NCI-H510A (cell line): Measurements from ENCODE around the gene SEMA5A.
"Not testable (repeated sequence)": the region's sequence is repeated elsewhere in the genome, so short reads cannot be mapped to it uniquely, and the experiment has no call there.

ENCODE experiments used
- DNase-seq: peaks from one replicate; lab custom pipeline; 2025; lab: John Stamatoyannopoulos, UW

Gene SEMA5A

DNA sequence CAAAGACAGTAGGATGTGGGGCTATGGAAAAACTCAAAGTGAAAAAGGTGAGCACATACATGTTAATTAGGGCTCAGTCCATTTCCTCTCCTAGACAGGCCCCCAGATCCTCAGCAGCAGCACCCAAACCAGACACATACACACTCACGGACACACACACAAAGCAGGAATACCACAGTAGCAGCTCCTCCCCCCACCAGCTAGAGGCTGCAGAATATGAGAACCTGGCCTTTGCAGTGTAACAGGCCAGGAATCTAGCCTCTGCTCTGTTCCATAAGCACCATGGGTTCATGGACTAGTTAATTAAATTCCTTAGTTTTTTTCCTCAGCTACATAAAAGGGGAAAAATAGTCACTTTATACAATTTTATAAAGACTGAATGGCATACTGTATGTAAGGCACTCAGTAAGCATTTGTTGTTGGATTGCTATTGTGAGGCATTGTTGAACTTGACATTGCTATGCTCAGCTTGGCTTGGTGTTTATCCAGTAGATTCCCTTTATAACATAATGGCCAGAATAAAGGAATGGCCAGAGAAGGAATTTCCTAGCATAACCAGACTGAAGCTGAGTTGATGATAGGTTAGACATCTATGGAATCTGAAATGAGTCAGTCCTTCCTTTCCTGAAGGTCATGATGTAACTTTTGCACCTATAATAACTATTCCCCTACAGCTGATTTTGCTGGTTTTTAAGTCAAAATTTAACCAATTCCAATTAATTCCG lies 186.8 kb downstream of the SEMA5A start:
- DNase-seq = no peak

DNA sequence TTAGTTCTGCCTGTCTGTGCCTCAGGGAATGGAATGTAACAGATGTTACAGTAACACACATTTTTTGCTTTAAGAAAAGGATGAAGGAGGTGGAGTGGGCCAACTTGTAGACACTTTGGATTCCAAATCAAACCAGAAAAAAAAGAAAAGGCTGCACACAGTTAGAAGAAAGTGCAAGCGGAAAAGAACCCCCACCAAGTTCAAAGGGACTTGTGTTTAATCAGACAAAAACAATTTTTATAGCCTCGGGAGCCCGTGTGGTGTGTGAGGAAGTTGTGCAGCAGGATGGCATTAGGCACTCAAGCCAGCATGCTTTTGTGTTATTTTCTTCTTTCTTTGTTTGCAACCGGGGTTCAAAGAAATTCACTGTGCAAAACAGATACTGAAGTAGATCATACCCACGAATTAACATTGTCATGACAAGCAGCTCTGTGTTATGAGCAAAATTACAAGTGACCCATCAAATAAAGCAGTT lies 189.5 kb downstream of the SEMA5A start:
- DNase-seq = no peak

DNA sequence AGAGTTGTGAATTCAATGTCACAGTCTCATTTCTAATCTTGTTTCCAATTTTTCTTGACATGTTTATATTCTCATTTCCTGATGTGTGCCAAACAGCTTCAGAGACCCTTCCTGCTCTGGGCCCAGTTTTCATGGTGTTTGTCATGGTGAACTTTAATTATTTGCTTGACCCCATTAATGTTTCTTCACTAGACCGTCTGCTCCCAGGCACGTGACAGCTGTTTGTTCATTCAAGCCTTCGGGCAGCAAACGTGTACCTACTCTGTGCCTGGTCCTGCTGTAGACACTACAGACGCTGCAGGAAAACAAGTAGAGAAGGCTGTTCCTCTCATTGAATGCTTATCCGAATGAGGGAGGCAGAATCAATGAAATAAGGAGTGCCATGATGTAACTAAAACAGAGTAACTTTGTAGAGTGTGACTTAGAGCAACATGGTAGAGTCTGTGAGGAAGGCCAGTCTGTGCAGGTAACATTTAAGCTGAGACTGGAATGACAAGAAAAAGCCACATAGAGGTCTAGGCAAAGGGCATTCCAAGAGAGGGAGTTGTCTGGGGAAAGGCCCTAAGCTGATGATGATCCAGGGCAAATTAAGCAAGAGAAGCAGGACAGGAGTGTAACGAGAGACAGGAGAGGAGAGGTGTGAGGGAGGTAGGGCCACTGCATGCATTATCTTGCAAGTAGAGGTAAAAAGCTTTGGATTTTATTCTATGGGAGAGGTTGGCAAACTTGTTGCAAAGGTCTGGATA lies 191.4 kb downstream of the SEMA5A start:
- no peak for DNase-seq

DNA sequence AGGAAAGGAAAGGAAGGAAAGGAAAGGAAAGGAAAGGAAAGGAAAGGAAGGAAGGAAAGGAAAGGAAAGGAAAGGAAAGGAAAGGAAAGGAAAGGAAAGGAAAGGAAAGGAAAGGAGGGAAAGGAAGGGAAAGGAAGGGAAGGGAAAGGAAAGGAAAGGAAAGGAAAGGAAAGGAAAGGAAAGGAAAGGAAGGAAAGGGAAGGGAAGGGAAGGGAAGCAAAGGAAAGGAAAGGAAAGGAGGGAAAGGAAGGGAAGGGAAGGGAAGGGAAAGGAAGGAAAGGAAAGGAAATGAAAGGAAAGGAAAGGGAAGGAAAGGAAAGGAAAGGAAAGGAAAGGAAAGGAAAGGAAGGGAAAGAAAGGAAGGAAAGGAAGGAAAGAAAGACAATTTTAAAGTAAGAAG lies 192.8 kb downstream of the SEMA5A start:
- DNase-seq = not testable (repeated sequence)

DNA sequence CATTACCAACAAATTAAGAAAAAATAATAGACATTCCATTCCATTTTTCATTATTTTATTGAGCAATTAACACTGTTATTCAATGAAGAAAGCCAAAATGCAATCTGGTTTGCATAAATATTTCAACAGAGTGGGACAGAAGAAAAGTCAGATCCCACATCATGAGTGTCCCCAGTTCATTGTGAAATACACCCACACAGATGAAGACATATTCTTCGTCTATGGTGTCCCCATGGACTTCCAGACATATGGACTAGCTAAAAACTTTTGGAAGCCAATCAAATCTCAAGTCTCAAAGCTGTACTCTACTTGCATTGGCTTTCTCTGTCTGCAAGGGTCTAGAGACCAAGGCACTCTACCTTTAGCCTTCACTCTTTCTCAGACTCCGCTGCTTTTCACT lies 194.3 kb downstream of the SEMA5A start:
- DNase-seq = no peak

DNA sequence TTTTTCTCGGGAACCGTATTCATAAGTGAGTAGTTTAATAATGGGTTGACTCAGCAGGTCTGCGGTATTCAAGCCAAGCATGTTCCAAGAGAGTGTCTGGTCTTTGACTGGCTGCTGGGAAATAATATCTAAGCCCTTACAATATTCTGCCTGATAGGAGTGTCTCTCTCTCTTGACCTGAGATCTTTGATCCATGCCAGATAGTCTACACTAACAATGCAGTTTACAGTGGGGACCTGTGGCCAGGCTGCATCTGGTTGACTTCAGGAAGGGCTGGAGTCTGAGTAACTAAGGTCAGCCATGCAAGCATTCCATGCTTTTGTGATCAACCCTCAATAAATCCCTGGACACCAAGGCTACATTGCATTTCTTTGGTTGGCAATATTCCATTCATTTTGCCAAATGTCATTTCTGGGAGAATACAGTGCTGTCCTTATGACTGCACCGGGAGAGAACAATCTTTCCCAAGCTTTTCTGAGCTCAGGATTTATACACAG lies 195.5 kb downstream of the SEMA5A start:
- no peak for DNase-seq

DNA sequence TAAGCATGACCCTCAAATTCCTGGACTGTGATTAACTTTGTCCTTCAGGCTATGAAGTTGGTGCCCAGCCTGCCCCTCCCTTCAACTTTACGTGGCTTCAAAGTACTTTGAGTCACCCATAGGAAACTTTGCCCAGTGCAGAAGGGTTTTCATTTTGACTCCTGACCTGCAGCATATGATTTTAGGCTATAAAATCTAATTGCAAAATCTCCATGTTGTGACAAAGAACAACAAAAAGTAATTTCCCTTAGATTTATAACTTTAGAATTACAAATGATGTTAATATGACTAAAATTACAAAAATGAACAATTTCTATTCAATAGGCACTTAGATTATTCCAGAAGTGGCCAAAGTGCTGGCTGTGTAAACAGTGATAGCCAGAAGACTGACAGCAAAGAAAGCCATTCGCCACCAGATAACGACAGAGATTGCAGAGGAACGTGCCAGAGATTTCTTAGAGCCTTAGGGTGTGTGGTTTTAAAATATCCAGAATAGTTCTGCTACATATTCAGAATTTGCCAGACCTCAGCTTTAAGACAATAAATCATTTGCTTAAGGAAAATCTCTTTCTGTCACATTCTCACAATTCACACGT lies 197.4 kb downstream of the SEMA5A start:
- no peak for DNase-seq

DNA sequence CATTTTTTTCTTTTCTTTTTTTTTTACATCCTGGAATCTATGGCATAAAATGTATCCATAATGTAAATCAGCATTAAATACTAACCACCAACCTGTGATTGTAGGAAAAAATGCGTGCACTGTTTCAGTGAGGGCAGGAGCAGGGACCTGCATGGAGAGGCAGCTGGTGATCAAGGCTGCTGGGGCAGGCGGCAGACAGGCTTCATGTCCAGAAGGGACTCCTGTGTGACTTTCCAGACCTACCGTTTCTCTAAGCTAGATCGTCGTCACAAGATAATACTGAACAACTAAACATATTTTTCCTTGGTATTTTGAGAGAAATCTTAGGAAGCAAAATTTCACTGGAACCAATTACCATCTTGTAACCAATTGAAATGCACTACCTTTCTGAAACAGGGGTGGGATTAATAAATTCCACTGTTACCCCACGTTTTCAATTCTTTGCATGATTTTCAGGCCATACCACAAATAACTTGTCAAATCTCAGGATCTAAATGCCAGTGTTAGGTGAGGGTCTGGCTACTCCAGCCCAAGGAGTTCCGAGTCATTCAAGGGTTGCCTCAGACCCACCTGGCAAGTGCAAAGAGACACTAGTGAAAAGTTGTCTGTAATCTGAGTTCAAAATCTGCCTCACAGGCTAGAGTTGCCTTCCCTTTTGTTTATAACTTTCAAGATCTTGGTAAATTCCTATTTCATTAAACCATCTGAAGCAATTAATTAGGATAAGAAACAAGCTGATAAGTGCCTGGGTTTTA lies 198.2 kb downstream of the SEMA5A start:
- no peak for DNase-seq

DNA sequence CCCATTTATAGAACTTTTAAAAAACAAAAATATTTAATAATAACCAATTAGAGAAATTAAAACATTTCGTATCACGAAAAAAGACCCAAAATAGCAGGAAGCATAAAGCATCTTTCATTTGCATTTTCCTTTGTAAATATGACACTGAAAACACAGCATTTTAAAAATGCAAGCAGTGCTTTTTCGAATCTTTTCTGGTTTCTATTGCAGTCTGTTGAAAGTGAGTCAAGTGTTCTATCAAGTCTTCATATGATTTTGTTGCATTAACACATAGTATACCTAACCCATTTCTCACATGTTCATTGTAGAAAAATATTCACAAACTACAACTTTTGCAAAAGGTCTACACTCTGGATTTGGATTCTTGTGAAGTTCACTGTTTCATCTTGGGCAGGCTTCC lies 198.8 kb downstream of the SEMA5A start:
- no peak for DNase-seq

DNA sequence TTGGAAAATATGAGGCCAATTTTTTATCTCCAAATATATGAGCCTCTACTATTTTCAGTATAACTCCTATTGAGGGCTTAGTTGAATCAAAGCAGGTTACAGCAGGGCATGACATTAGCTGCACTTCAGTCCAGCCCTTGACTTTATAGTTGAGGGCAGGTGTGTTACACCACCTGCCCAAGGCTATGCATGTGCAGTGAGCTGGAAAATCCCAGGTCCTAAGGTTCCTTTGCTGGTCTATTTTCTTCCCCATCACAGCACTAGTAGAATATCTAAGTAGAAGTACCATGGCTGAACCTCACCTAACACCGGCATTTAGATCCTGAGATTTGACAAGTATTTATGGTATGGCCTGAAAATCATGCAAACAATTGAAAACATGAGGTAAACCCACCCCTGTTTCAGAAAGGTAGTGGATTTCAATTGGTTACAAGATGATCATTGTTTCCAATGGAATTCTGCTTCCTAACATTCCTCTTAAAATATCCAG lies 201.1 kb downstream of the SEMA5A start:
- peak; percentile 82 for DNase-seq

DNA sequence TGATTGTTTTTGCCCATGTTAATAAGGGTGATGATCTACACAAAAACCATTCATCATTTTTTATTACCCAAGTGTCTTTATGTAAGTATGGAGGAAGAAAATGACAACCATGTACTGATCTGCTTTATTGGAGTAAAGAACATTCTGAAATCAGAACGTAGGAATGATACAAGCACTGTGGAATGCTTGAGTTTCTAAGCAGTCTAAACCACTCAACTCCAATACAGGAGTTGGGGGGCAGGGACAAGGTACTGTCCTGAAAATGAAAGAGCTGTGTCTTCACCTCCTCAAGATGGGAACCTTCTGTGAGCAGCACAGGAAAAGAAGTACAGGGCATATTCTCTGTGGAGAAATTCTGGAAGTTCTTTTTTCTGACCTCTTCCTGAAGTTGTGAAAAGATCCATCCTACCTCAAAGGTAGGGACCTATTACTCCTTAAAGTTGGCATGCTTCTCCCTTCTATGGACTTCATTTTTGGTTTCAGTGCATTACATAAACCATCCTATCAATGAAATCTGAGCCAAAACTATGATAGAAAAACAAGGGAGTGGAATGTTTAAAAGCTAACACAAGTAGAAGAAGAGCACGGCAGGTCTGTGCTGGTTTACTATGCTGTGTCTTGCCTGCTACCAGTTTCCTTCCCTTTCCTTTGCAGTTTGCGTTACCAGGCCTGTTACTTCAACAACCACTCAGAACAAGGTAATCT lies 202.6 kb downstream of the SEMA5A start:
- DNase-seq = no peak

DNA sequence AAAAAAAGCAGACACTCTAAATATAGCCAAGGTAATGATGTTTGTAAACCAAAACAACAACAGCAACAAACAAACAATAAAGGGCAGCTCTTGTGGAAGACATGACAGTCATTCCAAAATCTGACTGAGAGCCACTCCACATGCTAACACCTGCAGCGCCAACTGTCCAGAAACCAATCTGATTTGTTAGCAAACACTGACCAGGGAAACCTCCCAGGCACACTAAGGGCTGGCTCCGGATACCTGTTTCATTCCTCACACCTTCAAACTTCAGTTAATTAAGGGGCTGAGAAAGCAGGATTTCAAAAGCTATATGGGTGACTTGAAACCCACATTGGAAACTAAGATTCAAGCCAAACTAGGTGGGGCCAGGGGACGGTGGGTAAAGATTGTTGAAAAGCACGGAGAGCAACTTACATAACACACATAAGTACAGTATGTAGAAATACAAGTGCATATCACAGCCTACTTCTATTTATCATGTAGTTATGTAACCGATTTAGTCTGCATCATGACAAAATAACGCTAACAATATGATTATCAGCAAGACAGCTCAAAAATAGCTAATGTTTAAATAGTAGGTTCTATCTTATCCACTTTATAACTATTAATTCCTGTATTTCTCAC lies 203.6 kb downstream of the SEMA5A start:
- DNase-seq = no peak

DNA sequence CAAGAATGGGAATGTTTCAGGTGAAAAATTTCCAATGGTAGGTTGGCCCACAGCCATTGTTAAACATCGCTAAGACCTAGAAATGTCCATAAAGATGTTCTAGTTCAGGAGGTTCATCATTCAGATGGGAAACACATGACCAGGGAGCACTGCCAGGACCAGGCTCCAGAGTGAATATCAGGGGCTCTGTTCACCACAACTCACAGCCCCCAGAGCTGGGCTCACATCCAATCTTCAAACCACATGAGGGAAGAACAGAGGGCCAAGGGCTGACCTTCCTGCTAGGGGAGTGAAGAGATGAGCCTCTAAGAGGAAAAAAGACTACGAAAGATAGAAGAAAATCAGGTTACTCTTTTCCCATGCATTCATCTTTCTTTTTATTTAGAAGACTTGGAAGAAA lies 205.8 kb downstream of the SEMA5A start:
- DNase-seq = no peak

DNA sequence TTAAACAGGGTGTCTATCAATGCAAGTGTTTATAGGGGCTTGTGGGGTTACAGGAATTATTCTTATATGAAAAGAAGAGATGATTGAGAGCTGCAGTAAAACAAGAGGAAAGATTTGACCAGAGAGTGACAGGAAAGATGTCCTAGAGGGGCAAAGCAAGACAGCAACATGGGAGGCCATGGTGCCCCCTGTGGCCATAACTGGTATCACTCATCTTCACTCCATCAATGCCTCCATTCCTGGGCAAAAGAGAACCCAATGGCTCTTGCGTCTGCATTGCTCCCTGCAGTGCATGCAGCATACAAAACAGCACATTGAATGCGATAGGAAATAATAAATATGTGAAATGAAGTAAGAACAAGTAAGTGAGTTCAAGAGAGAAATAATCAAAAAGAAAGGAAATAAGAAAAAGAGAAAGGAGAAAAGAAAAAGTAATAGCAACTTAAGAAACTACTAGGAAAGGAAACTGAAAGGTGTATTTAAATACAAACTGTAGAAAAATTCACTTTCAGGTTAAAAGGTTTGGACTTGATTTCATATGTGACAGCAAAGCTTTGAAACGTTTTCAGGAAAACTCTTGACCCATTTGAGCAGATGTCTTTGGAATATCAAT lies 206.6 kb downstream of the SEMA5A start:
- DNase-seq = no peak

DNA sequence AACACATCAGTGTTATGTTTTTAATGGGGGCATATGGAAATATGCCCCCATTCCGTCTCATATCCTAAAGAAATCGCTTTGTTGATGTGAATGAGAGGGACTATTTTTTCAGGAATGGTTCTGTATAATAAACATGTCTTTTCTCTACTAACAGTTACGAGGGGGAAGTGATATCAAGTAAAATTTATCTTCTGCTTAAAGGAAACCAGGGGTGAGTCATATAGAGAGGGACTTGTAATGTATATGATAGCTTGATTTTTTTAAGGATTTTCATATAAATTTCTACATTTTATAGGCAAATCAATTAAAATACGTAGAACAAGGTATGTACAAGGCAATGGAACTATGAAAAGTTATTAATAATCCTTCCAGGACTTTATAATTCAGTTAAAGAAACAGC lies 207.1 kb downstream of the SEMA5A start:
- DNase-seq = no peak

DNA sequence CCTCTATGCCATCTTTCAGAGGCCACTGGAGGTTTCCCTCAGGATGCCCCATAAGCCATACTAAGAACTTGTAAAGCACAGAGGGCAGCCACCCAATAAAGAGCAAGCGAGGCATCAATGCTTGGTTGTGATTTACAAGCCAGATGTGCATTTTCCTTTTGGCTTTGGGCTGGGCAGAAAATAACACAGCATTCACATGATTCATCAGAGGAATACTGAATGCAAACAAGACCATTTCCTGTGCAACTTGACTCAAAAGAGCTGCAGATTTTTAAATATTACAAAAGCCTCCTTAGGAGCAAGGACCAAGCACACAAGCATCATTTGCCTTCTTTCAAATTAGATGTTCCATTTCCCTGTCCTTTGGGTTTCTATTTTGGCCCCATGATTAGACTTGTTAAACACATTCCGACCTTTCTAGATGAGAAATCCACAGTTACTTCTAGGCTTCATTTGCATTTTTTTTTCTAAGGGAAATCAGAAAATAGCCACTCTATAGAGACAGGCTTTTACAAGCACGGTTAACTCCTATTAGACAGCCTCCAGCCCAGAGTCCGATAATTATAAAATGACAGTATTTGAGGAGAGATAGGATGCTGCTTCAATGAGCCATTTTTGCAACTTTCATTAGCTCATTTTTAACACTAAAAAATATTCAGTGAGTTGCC lies 207.8 kb downstream of the SEMA5A start:
- DNase-seq = no peak

DNA sequence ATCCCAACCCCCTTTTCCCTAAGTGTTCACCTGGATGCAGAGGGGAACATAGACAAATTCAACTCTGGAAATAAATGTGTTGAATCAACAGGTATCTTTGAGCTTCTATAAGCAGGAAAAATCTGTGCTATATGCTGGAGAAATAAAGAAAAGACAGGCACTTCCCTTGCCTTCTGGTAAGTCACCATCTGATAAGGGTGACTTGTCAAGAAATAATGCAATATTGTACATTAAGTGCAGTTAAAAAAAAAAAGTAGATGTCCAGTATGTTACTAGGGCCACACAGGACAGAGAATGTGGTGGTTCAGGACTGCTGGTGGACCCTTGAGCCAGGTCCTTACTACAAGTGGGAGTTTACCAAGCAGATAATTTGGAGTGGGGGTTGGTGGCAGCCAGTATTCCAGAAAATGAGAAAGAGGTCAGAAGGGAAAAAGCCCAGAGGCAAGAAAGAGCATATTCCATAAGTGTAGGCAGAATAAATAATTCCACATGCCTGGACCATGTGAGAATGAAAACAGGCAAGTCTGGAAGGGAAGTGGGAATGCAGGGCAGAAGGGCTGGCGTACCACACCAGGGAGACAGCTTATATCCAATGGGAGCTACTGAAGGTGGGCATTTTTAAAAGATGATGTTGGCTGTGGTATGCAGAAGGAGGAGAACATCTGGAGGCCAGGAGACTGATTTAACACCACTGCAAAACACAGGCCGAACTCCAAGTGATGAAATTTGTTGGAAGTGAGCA lies 209.9 kb downstream of the SEMA5A start:
- no peak for DNase-seq

DNA sequence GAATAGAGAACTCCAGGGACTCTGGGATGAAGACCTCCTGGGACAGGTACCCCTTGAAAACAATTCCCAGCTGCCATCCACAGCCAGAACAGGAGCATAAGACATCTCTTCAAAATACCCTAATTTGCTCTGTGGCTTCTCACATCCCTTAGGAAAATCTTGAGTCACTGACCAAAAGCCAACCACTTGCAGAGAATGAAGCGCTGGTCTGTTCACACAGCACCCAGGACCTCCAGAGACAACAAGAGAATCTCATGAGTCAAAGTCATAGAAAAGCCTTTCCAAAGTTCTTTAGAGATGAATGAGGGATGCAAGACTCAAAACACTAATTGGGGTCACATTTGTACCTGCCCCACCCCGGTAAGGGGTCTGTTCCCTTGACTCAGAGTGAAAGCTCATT lies 210.6 kb downstream of the SEMA5A start:
- DNase-seq = no peak

DNA sequence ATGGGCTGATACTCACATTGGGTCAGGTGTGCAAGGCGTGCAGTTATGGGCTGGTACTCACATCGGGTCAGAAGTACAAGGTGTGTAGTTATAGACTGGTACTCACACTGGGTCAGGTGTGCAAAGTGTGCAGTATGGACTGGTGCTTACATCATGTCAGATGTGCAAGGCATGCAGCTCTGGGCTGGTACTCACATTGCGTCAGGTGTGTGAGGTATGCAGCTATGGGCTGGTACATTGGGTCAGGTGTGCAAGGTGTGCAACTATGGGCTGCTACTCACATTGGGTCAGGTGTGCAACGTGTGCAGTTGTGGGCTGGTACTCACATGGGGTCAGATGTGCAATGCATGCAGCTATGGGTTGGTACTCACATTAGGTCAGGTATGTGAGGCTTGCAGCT lies 213.8 kb downstream of the SEMA5A start:
- no peak for DNase-seq
